HG02588 (cell line): ENCODE measurements around the gene TMEM200C.

ENCODE experiments used
- ATAC-seq: cut with Tn5 transposase; IDR thresholded peaks from one replicate; pipeline ENCODE4 v1.9.1; 2021; ENCODE audit warnings: mild to moderate bottlenecking, moderate library complexity; ENCODE audit not compliant: unreplicated experiment

Gene TMEM200C

DNA sequence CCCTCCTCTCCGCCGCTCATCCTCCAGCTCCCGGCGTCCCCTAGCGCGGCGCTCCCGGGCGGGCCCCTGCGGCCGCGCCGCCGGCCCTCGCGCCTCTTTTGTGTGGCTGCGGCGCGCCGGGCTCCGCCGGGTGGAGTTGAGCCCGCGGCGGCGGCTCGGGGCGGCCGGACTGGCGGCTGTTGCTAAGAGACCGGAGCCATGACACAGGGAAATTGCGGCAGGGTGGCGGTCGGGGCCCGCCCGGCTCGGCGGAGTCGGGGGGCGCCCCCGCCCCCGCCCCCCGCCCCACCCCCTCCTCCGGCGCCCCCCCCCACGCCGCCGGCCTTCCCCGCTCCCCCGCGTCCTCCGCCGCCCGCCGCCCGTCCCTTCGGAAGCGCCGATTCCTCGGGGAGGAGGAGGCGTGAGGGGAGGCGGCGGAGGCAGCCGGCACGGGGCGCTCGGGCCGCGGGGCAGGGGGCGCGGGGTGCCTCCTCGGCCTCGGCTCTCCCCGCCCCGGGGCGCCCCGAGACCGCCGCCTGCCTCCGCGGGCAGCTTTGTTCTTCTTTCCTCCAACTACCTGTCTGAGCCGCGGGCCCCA lies at the start of gene TMEM200C:
Gene TMEM200C (minus strand): TSS at position 224 of the 577 bp plus-strand sequence. CDS start 3,459 bp downstream, outside the sequence.
- peak; percentile 40 for ATAC-seq

GRCh38 chr18:5944448-5944847 lies 49.1 kb upstream of the TMEM200C start:
- ATAC-seq = no peak

DNA sequence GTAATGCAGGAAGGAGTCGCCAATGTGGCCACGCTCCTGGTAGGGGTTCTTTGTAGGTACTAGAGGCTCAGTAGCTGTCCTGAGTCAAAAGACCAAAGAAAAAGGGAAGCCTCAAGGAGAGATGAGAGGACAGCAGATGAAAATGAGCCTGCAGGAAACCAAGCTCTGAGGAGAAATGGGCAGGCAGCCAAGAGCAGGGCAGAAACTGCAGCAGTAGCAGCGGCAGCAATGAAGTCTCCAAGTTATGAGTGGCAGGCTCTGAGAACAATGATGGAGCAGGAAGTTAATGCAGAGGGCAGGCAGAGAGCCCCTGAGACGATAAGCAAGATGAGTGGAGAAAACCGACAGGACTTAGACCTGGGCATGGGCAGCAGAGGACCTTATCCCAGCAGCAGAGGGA lies 48.2 kb upstream of the TMEM200C start:
- ATAC-seq = no peak

DNA sequence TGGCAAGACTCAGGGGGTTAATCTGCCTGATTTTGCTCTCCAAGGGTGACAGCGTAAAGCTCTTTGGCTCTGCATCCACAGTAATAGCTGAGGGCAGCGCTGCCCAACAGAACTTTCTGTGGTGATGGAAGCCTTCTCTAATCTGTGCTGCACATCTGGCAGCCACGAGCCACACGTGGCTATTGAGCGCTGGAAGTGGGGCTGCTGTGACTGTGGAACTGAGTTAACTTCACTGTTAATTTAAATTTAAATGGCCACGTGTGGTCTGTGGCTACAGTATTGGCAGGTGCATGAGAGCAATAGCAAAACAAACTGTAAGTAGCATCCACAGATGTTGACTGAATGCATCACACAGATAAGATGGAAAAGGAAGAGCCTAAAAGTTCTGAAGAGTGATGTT lies 47.3 kb upstream of the TMEM200C start:
- no peak for ATAC-seq

- ATAC-seq = no peak
These were observed 46.6 kb upstream of the TMEM200C start for GRCh38 chr18:5941890-5942289.

- no peak for ATAC-seq
These were observed 44.7 kb upstream of the TMEM200C start for GRCh38 chr18:5939801-5940667.

- no peak for ATAC-seq
These were observed 42.5 kb upstream of the TMEM200C start for GRCh38 chr18:5937795-5938194.

DNA sequence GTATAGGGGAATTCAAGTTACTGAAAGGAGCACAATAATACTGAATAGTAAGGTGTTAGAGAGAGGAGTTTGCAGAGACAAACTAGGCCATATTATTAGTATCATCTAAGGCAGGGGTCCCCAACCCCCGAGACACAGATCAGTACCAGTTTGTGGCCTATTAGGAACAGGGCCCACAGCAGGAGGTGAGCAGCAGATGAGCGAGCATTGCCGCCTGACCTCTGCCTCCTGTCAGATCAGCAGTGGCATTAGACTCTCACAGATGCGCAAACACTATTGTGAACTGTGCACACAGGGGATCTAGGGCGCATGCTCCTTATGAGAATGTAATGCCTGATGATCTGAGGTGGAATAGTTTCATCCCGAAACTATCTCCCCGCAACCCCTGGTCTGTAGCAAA lies 41.8 kb upstream of the TMEM200C start:
- ATAC-seq = no peak

DNA sequence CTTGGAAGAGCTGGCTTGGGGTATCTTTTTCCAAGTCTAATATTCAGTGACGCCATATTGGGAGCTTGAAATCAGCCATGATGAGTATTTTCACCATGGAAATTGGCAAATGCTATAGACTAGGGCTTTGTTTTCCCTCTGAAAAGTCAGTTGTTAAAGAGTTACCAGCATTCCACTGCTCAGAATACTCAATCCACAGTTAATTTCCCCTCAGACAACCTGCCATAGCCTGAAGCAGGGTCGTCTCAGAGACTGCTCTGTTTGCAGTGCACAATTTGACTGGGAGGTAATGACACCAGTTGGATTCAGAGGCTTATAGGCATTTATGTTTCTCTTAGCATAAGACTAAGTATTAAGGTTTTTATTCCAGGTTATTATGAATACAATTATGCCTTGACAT lies 35.5 kb upstream of the TMEM200C start:
- ATAC-seq = no peak

DNA sequence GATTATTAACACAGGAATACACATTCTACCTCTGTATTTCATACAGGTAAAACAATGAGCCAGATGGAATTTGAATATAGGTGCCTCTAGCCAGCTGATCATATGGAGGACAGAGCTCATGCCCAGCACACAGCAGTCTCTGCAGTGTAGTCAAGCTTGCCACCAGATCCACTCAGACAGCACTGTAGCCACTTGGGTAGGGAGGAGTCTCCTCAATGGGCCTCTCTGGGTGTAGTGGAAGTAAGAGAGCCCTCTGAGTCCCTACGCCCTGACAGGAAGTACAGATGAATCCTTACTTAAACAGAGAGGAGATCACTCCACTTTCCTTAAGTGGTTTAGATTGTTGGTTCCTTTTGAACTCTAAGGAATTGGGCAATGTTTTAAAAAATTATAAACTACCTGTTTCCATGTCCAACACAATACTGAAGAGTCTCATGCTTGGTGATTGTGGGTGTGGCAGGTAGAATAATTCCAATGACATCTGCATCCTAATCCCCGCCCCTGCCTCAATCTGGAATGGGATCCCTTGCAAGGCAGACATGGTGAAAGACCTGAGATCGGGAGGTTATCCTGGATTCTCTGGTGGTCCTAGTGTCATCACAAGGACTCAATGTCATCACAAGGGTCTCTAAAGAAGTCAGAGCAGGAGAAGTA lies 23.0 kb upstream of the TMEM200C start:
- no peak for ATAC-seq

DNA sequence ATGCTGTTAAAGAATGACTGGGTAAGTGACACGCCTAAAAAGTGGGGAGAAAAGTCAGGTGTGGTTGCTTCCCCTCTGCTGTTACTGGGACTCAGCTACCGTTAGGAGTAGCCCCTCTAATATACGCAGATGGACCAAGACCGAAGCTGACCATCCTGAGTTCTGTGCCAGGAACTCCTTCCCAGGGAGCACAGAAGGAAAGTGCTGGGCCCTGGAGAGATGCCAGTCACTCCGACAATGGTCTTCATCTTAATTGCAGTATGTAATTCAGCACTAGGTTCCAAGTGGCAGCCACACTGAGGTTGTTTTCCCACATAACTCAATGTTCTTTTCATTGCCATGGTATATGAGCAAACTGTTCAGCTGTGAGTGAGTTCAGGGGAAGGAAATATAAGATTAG lies 19.6 kb upstream of the TMEM200C start:
- ATAC-seq = no peak

GRCh38 chr18:5914016-5914415 lies 18.7 kb upstream of the TMEM200C start:
- ATAC-seq = no peak

DNA sequence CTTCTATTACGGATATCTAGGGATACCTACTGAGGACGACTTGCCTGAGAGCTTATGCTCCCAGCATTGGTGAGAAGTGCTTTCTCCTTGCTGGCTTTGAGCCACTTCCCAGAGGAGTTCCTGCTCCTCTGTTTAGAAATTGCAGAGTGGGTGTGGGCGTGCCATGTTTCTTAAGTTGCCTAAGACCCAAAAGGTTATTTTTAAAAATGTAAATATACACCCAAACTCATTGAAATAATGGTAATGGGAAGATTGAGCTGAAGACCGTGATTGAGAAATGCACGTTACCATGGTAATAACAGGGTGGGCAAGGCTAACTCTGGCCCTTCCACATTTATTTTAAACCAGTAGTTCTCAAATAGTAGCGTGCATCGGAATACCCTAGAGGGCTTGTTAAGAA lies 17.2 kb upstream of the TMEM200C start:
- ATAC-seq = no peak

DNA sequence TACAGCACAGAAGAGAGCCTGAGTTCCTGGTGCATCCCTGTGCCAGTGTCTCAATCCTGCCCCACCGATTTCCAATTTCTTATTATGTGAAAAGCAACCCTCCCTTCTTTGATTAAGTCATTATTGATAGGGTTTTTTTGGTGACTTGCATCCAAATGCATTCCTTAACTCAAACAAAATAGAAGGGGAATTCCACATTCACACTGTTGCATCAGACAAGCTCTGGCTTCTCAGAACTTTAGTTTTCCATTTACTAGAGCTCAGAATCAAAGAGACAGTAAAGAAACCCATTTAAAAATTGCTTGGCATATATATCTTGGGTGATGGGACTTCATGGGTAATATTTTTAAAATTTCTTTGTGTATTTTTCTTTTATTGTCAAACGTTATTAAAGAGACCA lies 13.8 kb upstream of the TMEM200C start:
- ATAC-seq = no peak

- ATAC-seq = no peak
These were observed 8.1 kb upstream of the TMEM200C start for GRCh38 chr18:5903386-5903785.

DNA sequence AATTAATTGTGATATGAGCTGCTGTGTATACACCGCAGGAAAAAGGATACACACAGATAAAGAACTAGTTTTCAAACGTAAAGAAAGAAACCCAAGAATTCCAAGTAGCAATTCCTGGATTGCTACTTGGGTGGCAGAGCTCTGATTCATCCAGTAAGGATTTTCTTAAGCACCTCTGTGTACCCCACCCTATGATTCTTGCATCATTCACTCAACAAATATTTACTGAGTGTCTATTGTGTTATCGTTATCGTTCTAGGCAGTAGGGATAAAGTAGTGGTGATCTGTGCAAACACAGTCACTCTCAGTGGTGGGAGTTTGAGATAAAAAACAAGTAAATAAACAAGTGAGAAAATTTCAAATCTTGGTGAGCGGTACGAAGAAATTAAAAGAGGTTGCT lies 4.9 kb upstream of the TMEM200C start:
- ATAC-seq = no peak

GRCh38 chr18:5899835-5900234 lies 4.5 kb upstream of the TMEM200C start:
- no peak for ATAC-seq

DNA sequence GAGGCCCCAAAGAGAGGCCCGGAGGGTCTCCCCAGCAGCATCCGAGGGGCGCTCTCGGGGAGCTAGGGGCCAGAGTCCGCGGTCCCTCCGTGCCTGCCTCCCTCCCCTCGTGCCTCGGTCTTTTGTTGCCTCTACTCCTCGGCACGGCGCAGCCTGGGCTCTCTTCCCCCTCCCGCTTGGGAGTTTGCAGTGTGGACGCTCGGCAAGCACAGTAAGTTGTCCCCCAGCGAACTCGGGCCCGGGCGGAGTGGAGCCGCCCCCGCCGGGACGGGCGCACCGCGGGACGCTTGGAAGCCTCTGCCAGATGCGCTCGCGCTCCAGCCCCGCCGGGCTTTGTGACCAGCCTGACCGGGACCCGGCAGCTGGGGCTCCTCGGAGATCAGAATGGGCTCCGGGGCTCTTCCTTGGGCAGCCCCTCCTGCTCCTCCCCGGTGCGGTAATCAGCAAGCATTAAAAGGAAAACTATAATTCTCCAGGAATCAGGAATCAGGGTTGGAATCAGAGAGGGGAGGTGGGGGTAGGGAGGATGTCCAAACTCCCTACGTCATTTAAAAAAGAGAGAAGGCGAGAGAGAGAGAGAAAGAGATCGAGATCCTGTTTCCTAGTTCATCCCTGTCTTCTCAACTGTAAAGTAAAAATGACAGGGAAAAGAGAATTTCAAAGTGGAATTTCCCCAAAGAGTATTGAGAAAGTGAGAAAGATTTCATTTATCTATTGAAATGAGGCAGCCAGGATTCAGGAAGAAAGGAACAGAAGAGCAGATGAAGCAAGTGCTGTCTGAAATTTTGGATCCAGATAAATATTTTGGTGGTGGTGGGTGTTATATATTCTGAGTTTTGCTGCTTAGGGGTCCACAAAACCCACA lies 786 bp upstream of the TMEM200C start:
- peak; percentile 17 for ATAC-seq

- ATAC-seq = no peak
These were observed 567 bp downstream of the TMEM200C start for GRCh38 chr18:5894611-5895298.

GRCh38 chr18:5893956-5894610 lies 1.2 kb downstream of the TMEM200C start:
- no peak for ATAC-seq
